Measurements from ENCODE around the gene ABI3.
"Not testable (repeated sequence)": the region's sequence is repeated elsewhere in the genome, so short reads cannot be mapped to it uniquely, and the experiment has no call there.

The ABI3 gene

GRCh38 chr17:49254066-49254465 lies 43.6 kb downstream of the ABI3 start:
- no peak for DNase-seq (ENCODE audit: low spot score)

GRCh38 chr17:49255125-49255524 lies 44.6 kb downstream of the ABI3 start:
- no peak for DNase-seq (ENCODE audit: low spot score)

- DNase-seq (ENCODE audit: low spot score), result no peak
Observed at GRCh38 chr17:49258394-49258793, 47.9 kb downstream of the ABI3 start.

- DNase-seq (ENCODE audit: low spot score), result no peak
Observed at GRCh38 chr17:49259663-49260010, 49.1 kb downstream of the ABI3 start.

GRCh38 chr17:49260011-49260816 lies 49.7 kb downstream of the ABI3 start:
- DNase-seq (ENCODE audit: low spot score), result peak; percentile 43

GRCh38 chr17:49260817-49261291 lies 50.3 kb downstream of the ABI3 start:
- DNase-seq (ENCODE audit: low spot score), result no peak

- not testable (repeated sequence) for DNase-seq (ENCODE audit: low spot score)
Observed at GRCh38 chr17:49261540-49261939, 51.0 kb downstream of the ABI3 start.

- DNase-seq (ENCODE audit: low spot score), result no peak
Observed at GRCh38 chr17:49266233-49266632, 55.7 kb downstream of the ABI3 start.

- no peak for DNase-seq (ENCODE audit: low spot score)
Observed at GRCh38 chr17:49267912-49268311, 57.4 kb downstream of the ABI3 start.

GRCh38 chr17:49269356-49269755 lies 58.8 kb downstream of the ABI3 start:
- DNase-seq (ENCODE audit: low spot score), result no peak
